CD4-positive, alpha-beta T cell treated with Interleukin-2 at 100 ng/mL for 4 hours (primary cell): ENCODE results near the gene TMCC3.
"Not testable (repeated sequence)": the region's sequence is repeated elsewhere in the genome, so short reads cannot be mapped to it uniquely, and the experiment has no call there.

Experiments
- DNase-seq: peaks from one replicate; pipeline ENCODE4 v3.0.0-alpha.2; 2020; ENCODE audit warnings: low spot score

TMCC3 gene

GRCh38 chr12:94650143-94651056, at the start of gene TMCC3:
Gene TMCC3 (minus strand): TSS chr12:94650557. CDS start chr12:94650430, 127 bp downstream.
- no peak for DNase-seq

GRCh38 chr12:94699801-94700200, 49.4 kb upstream of the TMCC3 start:
- no peak for DNase-seq

GRCh38 chr12:94698578-94698977, 48.2 kb upstream of the TMCC3 start:
- DNase-seq, result no peak

- DNase-seq, result no peak
These were observed 47.3 kb upstream of the TMCC3 start for GRCh38 chr12:94697631-94698030.

- no peak for DNase-seq
These were observed 44.4 kb upstream of the TMCC3 start for GRCh38 chr12:94694732-94695131.

- not testable (repeated sequence) for DNase-seq
These were observed 42.5 kb upstream of the TMCC3 start for GRCh38 chr12:94692826-94693225.

- no peak for DNase-seq
These were observed 39.9 kb upstream of the TMCC3 start for GRCh38 chr12:94690198-94690771.

- DNase-seq, result no peak
These were observed 39.3 kb upstream of the TMCC3 start for GRCh38 chr12:94689646-94690036.

GRCh38 chr12:94689002-94689645, 38.8 kb upstream of the TMCC3 start:
- DNase-seq, result no peak

GRCh38 chr12:94687891-94688290, 37.5 kb upstream of the TMCC3 start:
- no peak for DNase-seq

- DNase-seq, result no peak
These were observed 36.7 kb upstream of the TMCC3 start for GRCh38 chr12:94686834-94687628.

GRCh38 chr12:94684416-94685142, 34.2 kb upstream of the TMCC3 start:
- DNase-seq, result no peak

GRCh38 chr12:94679554-94680195, 29.3 kb upstream of the TMCC3 start:
- DNase-seq, result no peak

- no peak for DNase-seq
These were observed 28.5 kb upstream of the TMCC3 start for GRCh38 chr12:94678849-94679248.

- no peak for DNase-seq
These were observed 28.0 kb upstream of the TMCC3 start for GRCh38 chr12:94678379-94678778.

- DNase-seq, result peak; percentile 12
These were observed 27.4 kb upstream of the TMCC3 start for GRCh38 chr12:94677778-94678177.

- no peak for DNase-seq
These were observed 26.6 kb upstream of the TMCC3 start for GRCh38 chr12:94676922-94677321.

GRCh38 chr12:94676031-94676641, 25.8 kb upstream of the TMCC3 start:
- DNase-seq, result peak; percentile 36

- peak; percentile 4 for DNase-seq
These were observed 24.5 kb upstream of the TMCC3 start for GRCh38 chr12:94674835-94675234.

- no peak for DNase-seq
These were observed 23.7 kb upstream of the TMCC3 start for GRCh38 chr12:94674051-94674451.

- no peak for DNase-seq
These were observed 23.1 kb upstream of the TMCC3 start for GRCh38 chr12:94673496-94673895.
